Astrocyte of the spinal cord (primary cell): Measurements from ENCODE around the gene ZNF133.

Experiments
- DNase-seq: peaks from one replicate; pipeline ENCODE4 v3.0.0; 2011; ENCODE audit warnings: low read depth, low spot score
- H3K4me3 ChIP-seq: 2 replicates; pipeline ENCODE4 v1.5.1; 2011; ENCODE audit warnings: low read depth, mild to moderate bottlenecking, low read length, moderate library complexity
- in situ Hi-C: cut with HindIII; loops from 2 replicates; pipeline ENCODE4 v1.10.0; 2017; ENCODE audit warnings: low sequenced_read_pairs
- TF ChIP-seq, protein P1 (sequence below): IDR thresholded peaks from 2 replicates; pipeline ENCODE4 v1.5.1; 2012; ENCODE audit warnings: low read depth, mild to moderate bottlenecking, low read length, inconsistent platforms

ZNF133 gene

DNA sequence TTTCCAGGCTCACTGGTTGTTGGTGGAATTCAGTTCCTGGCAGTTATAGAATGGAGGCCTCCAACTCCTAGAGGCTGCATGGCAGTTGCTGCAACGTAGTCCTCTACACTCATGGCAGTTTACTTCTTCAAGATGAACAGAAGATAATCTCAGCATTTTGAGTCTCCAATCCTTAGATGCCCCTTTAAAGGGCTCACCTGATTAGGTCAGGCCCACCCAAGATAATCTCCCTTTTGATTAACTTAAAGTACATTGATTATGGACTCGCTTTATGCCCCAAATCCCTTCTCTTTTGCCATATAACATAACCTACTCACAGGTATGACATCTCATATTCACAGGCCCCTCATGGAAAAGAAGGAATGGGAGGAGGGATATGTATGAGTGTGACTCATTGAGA is 76.4 kb downstream of the ZNF133 start:
- in situ Hi-C loops = no loop called here
- TF ChIP-seq, protein P1, sequence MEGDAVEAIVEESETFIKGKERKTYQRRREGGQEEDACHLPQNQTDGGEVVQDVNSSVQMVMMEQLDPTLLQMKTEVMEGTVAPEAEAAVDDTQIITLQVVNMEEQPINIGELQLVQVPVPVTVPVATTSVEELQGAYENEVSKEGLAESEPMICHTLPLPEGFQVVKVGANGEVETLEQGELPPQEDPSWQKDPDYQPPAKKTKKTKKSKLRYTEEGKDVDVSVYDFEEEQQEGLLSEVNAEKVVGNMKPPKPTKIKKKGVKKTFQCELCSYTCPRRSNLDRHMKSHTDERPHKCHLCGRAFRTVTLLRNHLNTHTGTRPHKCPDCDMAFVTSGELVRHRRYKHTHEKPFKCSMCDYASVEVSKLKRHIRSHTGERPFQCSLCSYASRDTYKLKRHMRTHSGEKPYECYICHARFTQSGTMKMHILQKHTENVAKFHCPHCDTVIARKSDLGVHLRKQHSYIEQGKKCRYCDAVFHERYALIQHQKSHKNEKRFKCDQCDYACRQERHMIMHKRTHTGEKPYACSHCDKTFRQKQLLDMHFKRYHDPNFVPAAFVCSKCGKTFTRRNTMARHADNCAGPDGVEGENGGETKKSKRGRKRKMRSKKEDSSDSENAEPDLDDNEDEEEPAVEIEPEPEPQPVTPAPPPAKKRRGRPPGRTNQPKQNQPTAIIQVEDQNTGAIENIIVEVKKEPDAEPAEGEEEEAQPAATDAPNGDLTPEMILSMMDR = no peak
- no peak overlapping the region for H3K4me3 ChIP-seq
- no peak for DNase-seq
